ENCODE measurements around the gene MPP3.
"Not testable (repeated sequence)": the region's sequence is repeated elsewhere in the genome, so short reads cannot be mapped to it uniquely, and the experiment has no call there.

The MPP3 gene

GRCh38 chr17:43860927-43861622 lies 28.1 kb upstream of the MPP3 start:
- no peak for DNase-seq

GRCh38 chr17:43860077-43860725 lies 27.3 kb upstream of the MPP3 start:
- DNase-seq, result no peak

- DNase-seq, result no peak
Measured at GRCh38 chr17:43857957-43858600, 25.1 kb upstream of the MPP3 start.

GRCh38 chr17:43857141-43857540 lies 24.2 kb upstream of the MPP3 start:
- DNase-seq, result no peak

GRCh38 chr17:43856141-43856540 lies 23.2 kb upstream of the MPP3 start:
- no peak for DNase-seq

- no peak for DNase-seq
Measured at GRCh38 chr17:43855061-43855460, 22.1 kb upstream of the MPP3 start.

GRCh38 chr17:43854498-43854897 lies 21.6 kb upstream of the MPP3 start:
- no peak for DNase-seq

- no peak for DNase-seq
Measured at GRCh38 chr17:43853546-43853945, 20.6 kb upstream of the MPP3 start.

- no peak for DNase-seq
Measured at GRCh38 chr17:43852571-43852970, 19.6 kb upstream of the MPP3 start.

GRCh38 chr17:43849116-43849515 lies 16.2 kb upstream of the MPP3 start:
- DNase-seq, result no peak

- DNase-seq, result no peak
Measured at GRCh38 chr17:43848601-43849000, 15.7 kb upstream of the MPP3 start.

- DNase-seq, result no peak
Measured at GRCh38 chr17:43846963-43847371, 14.0 kb upstream of the MPP3 start, which contains the start of gene CD300LG. Gene CD300LG (plus strand): TSS chr17:43847176. CDS start chr17:43847217, 41 bp downstream.

GRCh38 chr17:43846221-43846712 lies 13.3 kb upstream of the MPP3 start:
- DNase-seq, result peak; percentile 81

GRCh38 chr17:43845766-43846165 lies 12.8 kb upstream of the MPP3 start:
- no peak for DNase-seq

- DNase-seq, result no peak
Measured at GRCh38 chr17:43844241-43844640, 11.3 kb upstream of the MPP3 start.

GRCh38 chr17:43842975-43843325 lies 10.0 kb upstream of the MPP3 start:
- DNase-seq, result no peak

- not testable (repeated sequence) for DNase-seq
Measured at GRCh38 chr17:43842091-43842974, 9.4 kb upstream of the MPP3 start.

GRCh38 chr17:43841282-43841681 lies 8.3 kb upstream of the MPP3 start:
- no peak for DNase-seq

GRCh38 chr17:43840814-43841213 lies 7.9 kb upstream of the MPP3 start:
- DNase-seq, result no peak

GRCh38 chr17:43839670-43840108 lies 6.7 kb upstream of the MPP3 start:
- DNase-seq, result no peak

GRCh38 chr17:43834106-43834505 lies 1.2 kb upstream of the MPP3 start:
- no peak for DNase-seq

GRCh38 chr17:43832168-43832975 lies 574 bp downstream of the MPP3 start:
- peak; percentile 20 for DNase-seq
